HPDE6-E6E7 (cell line): ENCODE data around the gene ZNG1B.
"Not testable (repeated sequence)": the region's sequence is repeated elsewhere in the genome, so short reads cannot be mapped to it uniquely, and the experiment has no call there.

Experiments
- DNase-seq: peaks from one replicate; pipeline ENCODE4 v3.0.0; 2011; ENCODE audit warnings: missing footprints; ENCODE audit errors: extremely low spot score

Gene ZNG1B

GRCh38 chr2:113503094-113504042 is 65.9 kb downstream of the ZNG1B start:
- not testable (repeated sequence) for DNase-seq

DNA sequence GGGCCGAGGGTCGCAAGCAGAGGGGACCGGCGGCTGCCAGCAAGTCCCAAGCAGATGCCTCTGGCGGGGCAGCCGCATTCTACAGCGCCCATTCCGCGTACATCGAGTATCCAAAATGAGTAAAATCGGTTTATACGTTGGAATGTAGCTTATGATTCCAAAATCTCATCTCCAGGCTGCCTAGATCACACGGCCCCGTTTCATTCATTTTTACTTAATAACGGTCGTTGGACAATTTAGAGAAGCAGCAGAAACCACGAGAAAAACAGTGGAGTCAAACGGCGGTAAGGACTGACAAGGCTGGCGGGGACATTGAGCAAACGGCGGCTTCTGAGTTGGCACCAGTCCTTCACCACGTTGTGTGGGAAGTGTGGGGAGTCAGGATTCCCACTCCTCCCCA is 66.6 kb downstream of the ZNG1B start:
- not testable (repeated sequence) for DNase-seq

- DNase-seq, result not testable (repeated sequence)
Measured at GRCh38 chr2:113507394-113508140, 70.1 kb downstream of the ZNG1B start.

- DNase-seq, result not testable (repeated sequence)
Measured at GRCh38 chr2:113508187-113508586, 70.7 kb downstream of the ZNG1B start.

DNA sequence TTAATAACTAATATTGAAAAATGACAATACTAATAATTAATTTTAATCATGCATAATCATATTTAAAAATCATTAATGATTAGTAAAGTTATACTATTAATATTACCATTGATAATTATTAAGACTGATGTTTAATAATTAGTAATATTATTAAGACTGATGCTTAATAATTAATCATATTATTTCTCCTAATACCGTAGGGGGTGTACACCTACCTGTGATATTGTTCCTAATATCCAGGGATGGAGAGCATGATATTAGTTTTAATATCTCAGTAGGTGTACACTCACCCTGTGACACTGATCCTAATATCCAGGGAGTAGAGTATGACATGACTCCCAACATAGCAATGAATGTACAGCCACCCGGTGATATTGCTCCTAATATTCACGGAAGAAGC is 73.4 kb downstream of the ZNG1B start:
- DNase-seq, result not testable (repeated sequence)

GRCh38 chr2:113511859-113512258 is 74.4 kb downstream of the ZNG1B start:
- not testable (repeated sequence) for DNase-seq

- not testable (repeated sequence) for DNase-seq
Measured at GRCh38 chr2:113515457-113515856, 78.0 kb downstream of the ZNG1B start.

DNA sequence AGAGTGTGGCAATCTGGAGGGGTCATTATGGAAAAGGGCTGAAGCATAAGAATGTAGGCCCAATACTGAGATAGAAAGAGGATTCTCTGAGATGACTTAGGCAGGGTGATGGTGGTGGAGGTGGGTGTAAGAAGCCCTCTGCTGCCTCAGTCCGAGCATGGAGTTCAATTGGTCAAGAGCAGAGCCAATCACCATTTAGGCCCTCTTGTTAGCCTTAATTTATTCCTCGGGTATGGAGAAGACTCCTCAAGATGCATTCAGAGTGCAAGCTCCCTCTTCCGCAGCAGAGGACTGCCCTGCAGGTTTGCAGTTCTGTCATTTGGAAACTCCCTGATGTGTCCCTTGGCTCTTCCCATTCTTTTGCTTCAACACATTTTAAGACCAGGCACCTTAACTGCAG is 78.5 kb downstream of the ZNG1B start:
- DNase-seq, result not testable (repeated sequence)

- DNase-seq, result not testable (repeated sequence)
Measured at GRCh38 chr2:113517025-113517424, 79.5 kb downstream of the ZNG1B start.

DNA sequence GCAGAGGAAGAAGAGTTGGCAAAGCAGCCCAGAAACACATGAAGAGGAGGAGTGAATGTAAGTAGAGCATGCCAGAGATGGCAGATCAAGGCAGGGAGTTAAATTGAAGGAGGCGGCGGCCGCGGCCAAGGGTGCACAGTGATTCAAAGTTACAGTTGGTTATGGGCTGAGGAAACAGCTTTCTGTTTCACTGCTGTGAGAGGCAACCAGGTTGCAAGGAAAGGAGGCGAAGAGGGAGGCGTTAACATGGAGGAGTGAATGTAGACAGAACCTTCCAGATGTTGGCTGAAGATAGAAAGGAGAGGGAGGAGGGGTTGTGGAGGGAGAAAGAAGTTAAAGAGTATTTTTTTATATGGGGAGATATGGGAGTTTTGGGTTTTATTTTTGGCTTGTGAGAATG is 83.3 kb downstream of the ZNG1B start:
- DNase-seq, result not testable (repeated sequence)

DNA sequence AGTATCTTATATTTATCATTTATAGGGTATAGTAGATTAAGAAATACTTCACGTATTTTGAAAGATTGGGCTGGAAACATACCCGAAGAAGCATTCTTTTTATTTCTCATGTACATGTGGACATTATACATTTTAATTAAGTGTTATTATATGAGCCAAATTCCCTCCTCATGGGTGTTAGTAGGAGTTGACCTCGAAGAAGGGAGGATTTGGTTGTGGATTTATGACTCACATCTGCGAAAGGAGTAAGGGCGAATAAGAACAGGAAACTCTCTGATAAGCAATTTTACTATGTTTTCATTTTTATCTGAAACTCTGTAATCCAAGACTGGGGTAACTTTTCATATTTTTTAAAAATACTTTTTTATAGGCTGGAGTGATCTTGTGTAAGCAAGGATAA is 84.0 kb downstream of the ZNG1B start:
- not testable (repeated sequence) for DNase-seq

DNA sequence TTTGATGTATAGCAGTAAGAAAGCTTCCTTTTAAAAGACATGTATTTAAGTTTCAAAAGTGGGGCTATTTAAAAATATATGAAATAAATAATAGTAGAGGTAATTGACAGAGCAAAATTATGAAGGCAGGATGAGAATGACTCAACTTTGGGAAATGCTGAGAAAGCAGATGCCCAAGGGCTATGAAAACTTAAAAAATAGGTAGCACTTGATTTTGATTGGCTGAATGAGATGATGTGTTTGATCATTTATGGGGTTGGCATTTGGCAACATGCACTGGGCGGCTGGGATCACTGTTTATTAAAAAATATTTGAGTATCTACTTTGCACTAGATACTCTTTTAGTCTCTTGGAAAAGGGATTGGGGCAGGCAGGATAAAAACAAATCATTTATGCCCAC is 87.5 kb downstream of the ZNG1B start:
- DNase-seq, result not testable (repeated sequence)

DNA sequence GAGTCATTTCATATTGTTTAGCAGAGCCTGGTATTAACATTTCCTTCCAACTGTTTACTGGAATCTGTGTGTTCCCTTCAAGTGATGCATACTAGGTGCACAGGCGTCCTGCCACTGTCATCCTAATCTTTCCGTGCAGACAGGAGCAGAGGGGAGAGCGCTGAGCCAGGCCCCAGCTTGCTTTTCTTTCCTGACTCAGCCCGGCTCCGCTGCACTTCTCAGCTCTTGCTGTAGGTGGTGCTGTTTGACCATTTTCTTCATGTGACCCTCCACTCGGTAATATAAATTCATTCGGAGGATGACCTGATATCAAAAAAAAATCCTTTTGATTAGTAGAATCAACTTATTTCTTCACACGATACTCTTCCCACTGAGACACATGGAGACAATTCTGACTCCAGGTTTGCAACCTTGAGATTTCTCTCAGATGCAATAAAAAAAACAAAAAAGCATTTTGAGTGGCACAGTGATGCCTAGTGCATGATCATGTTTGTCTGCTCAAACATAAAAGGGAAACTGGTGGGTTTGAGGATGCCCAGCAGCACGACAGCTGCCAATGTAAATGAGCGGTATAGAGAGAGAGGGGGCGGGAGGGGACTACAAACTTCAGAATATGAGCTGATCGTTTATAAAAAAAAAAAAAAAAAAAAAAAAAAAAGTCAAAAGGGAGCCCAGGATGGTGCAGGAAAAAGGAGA is 90.0 kb downstream of the ZNG1B start:
- not testable (repeated sequence) for DNase-seq

DNA sequence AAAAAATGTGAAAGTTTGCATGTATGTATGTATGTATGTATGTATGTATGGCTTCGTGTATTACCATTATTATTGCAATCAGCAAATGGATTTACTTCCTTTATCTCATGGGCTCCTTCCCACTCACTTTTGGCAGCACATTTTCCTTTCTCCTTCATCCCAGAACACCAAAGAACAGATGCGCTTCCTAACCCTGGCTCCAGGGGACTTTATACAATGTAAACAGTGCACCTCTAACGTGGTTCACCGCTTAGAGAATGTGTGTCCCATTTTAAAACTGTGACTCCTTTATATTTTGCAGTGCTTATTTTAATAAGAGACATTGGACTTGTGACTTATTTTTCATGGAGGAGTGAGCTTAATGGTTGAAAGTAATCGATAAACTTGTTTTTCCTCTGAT is 90.6 kb downstream of the ZNG1B start:
- DNase-seq, result not testable (repeated sequence)

GRCh38 chr2:113528904-113529303 is 91.4 kb downstream of the ZNG1B start:
- DNase-seq, result not testable (repeated sequence)

- not testable (repeated sequence) for DNase-seq
Measured at GRCh38 chr2:113532991-113533390, 95.5 kb downstream of the ZNG1B start.

DNA sequence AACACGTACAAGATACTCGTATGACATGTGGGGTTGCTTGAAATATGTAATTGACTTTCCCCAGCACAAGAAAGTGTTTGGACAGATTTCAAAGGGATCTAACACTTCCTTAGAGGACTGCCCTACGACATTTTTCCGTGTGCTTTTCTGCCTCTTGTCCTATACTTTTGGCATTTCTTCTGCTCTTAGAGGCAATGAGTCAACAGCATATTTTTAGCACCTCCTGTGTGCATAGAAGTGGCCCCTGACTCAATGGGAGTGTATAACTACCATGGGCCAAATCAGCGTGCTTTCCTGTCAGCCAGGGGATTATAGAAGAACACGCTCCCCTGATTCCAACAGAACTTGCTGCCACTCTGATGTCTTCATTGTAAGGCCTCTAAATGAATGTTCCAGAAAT is 99.1 kb downstream of the ZNG1B start:
- not testable (repeated sequence) for DNase-seq

GRCh38 chr2:113540834-113541203 is 103.3 kb downstream of the ZNG1B start:
- DNase-seq, result not testable (repeated sequence)

DNA sequence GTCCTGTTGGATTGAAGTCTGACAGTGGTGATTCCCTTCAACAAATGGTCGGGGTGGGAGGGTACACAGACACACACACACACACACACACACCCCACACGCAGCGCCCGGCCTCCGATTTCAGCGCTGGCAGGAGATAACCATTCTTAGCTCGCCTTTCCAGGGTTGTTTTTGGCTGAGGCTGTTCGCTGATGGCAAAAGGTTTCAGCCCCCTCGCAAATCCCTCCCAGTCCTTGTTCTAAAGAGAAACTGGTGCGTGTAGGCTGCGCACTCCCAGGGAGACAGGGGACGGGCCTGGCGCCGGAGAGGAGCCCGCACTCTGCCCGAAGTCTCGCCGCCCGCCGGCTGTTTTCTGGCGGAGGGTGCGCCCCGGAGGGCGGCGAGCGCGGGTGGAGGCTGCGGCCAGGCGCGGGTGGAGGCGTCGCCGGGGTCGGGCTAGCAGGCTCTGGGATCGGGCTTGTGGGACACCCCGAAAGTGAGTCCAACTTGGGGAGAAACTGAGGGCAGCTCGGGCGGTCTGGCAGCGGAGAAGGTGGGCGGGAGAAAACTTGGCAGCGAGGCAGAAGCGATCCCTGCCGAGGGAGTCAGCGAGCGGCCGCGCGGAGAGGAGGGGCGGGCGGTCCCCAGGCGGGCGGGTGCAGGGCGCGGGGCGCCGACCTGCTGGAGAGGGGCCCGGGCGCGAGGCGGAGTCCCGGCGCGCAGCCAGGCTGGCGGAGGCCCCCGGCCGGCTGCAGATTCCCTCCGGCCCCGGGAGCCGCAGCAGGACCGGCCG is 103.9 kb downstream of the ZNG1B start:
- not testable (repeated sequence) for DNase-seq

GRCh38 chr2:113541976-113542485 is 104.5 kb downstream of the ZNG1B start:
- not testable (repeated sequence) for DNase-seq

- DNase-seq, result not testable (repeated sequence)
Measured at GRCh38 chr2:113542529-113542928, 105.0 kb downstream of the ZNG1B start.
